Measurements from ENCODE around the gene TMOD2.
A peak's percentile ranks its signal among the peaks of the same experiment; 100 is the strongest.

The TMOD2 gene

DNA sequence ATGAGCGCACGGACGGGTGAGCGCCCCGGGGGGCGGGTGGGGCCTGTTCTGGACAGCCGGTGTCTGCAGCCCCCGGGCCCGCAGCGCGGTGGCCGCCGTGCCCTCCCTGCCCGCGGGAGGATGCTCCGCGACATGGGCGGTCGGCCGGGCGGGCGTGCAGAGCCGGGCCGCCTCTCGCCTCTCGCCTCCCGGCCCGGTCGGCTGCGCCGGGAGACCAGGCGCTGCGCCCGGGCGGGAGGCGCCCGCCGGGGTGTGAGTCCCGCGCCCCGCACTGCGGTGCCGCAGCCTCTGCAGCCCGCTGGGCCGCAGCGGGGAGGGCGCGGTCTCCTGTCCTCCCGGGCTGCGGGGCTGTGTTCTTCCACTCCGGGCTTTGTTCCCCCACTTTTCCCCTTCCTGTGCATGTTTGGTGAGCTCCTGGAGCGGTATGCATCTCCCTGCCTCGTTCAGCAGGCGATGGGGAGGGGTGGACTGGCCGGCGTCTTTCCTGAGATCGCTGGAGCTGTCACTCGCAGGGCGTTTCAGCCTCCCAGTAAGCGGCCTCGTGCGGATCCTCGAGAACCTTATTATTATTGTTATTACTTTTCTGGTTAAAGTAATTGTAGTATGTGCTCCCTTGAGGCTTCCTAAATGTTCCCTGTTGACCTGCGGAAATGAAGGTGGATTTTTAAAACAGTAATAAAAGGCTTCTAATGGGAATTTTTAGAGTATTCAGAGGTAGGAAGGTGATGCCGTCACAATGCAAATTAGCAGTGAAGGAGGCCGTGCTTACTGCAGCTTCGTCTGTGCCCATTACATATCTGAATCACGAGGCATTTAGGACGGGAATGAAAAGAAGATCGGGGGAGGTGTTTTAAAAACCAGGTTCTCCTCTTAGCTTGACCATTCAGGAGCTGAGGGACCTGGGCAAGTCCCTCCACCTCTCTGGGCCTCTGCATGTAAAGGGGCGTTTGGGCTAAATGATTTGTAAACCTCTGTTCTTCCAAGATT lies 593 bp downstream of the TMOD2 start:
- peak overlapping the region; percentile 38 for H3K27ac ChIP-seq
- TF ChIP-seq, protein P1, sequence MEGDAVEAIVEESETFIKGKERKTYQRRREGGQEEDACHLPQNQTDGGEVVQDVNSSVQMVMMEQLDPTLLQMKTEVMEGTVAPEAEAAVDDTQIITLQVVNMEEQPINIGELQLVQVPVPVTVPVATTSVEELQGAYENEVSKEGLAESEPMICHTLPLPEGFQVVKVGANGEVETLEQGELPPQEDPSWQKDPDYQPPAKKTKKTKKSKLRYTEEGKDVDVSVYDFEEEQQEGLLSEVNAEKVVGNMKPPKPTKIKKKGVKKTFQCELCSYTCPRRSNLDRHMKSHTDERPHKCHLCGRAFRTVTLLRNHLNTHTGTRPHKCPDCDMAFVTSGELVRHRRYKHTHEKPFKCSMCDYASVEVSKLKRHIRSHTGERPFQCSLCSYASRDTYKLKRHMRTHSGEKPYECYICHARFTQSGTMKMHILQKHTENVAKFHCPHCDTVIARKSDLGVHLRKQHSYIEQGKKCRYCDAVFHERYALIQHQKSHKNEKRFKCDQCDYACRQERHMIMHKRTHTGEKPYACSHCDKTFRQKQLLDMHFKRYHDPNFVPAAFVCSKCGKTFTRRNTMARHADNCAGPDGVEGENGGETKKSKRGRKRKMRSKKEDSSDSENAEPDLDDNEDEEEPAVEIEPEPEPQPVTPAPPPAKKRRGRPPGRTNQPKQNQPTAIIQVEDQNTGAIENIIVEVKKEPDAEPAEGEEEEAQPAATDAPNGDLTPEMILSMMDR (IDR thresholded peaks at IDR 0.05): no peak
- TF ChIP-seq ZFX (IDR thresholded peaks at IDR 0.05; ENCODE audit: borderline replicate concordance): no peak

DNA sequence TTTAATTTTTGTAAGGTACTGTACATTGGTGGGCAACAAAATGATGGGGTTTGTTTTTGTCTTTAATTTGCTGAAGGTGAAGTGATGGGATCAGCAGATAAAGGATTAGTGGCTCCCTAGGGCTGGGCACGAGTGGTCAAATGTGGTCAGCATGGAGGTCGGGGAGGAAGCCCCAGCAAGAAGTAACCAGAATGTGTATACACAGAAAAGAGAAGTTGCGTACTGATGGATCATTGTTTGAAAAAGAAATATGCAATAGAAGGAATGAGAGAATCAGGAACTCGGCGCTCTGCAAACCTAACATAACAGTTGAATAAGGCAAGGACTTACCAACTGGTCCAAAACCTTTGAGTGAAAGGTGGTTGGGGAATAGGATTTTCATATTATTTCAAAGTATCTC lies 1.5 kb downstream of the TMOD2 start:
- no peak overlapping the region for H3K27ac ChIP-seq
- TF ChIP-seq, protein P1 (IDR thresholded peaks at IDR 0.05): no peak
- TF ChIP-seq ZFX (IDR thresholded peaks at IDR 0.05; ENCODE audit: borderline replicate concordance): no peak

DNA sequence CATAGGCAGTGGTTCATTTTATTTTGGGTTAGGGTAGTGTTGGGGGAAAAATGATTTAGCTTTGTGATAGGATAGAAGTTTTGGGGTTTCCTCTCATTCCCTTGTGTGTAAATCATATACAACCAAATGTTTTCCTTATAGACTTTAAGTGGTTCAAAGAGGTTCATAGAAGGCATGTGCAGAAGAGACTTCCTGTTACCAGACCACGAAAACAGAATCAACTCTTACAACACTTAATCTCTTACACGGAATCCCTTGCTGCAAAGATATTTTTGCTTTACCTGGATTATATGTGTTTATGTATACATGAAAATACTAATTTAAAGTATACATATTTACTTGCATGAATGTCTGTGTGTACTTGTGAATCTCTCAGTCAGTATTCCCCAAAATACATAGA lies 2.9 kb downstream of the TMOD2 start:
- TF ChIP-seq, protein P1 (IDR thresholded peaks at IDR 0.05): no peak
- no peak for TF ChIP-seq ZFX (IDR thresholded peaks at IDR 0.05; ENCODE audit: borderline replicate concordance)
- no peak overlapping the region for H3K27ac ChIP-seq

DNA sequence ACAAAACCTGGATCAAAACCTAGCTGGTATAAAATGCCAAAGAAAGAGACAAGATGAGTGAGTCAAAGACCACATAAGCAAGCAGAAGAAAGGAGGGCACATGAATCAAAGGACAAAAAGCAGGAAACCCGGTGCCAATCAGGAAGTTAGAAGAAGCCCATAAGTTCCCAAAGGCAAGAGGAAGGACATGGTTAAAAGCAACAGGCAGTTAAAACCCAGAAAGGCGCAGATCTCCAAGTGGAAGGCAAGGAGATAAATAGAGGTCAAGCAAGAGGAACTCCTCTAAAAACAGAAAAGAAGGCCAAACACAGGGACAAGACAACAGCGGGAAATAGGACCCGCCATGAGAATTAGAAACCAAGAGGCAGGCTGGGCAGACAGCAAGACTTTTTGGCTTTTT lies 4.4 kb downstream of the TMOD2 start:
- TF ChIP-seq, protein P1 (IDR thresholded peaks at IDR 0.05): no peak
- TF ChIP-seq ZFX (IDR thresholded peaks at IDR 0.05; ENCODE audit: borderline replicate concordance): no peak
- H3K27ac ChIP-seq: no peak overlapping the region

DNA sequence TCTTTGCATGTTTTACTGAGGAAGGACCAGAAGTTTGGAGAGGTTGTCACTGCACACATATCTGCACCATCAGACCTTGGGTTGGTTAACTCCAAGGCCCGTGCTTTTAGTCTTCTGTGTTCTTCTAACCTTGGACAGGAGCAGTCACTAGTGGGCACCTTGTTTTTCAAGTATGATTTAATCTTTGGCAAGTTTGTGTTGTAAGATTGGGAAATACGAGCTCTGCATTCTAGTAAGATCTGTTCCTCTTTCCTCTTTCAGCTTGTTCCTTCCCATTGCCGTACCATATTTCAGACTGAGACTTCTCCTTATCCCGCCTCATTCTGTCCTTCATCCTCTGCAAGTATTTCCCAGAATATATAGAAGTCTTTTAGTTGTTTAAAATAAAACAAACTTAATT lies 5.1 kb downstream of the TMOD2 start:
- TF ChIP-seq, protein P1 (IDR thresholded peaks at IDR 0.05): no peak
- no peak for TF ChIP-seq ZFX (IDR thresholded peaks at IDR 0.05; ENCODE audit: borderline replicate concordance)
- H3K27ac ChIP-seq: no peak overlapping the region

DNA sequence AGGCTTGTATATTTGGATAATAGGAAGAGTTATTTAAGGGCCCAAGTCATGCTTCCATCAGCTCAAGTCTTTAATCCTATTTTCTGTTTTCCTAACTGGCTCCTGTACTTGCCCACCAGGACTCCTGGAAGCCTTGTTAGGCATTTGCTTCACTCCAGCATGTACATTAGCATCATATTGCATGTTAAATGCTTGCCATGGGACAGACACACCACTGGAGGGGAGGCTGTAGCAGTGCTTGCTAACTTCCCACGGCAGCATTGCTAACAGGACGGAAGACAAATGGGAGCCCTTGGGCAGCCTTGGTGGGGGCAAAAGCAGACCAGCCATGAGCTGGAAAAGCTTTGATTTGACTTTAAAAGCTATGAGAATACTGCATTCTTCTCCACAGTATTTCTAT lies 6.1 kb downstream of the TMOD2 start:
- TF ChIP-seq, protein P1 (IDR thresholded peaks at IDR 0.05): no peak
- H3K27ac ChIP-seq: no peak overlapping the region

DNA sequence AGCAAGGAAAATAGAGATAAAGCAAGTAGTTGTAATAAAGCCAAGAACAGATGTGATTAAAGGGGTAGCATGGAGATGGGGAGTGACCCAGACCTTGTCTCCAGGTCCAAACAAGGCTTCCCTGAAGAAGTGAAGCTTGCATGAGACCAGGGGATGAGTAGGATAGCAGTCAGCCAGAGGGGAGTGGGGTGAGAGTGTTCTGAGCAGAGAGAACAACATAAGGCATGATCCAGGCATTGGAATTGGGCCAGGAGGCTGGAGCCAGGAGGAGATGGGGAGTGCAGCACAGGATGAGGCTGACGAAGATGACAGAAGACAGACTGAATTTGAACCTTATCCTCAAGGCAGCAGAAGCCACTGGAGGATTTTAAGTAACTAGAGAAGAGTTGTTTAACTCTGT lies 7.2 kb downstream of the TMOD2 start:
- H3K27ac ChIP-seq: no peak overlapping the region
- no peak for TF ChIP-seq ZFX (IDR thresholded peaks at IDR 0.05; ENCODE audit: borderline replicate concordance)
- TF ChIP-seq, protein P1 (IDR thresholded peaks at IDR 0.05): no peak
